ENCODE data around the gene RPL32. TPM values are rescaled to one million over a fixed set of nuclear protein-coding genes. Genes with fewer than 3 reads are reported as not detected.

RPL32 gene
- total and polyA plus RNA-seq, 2 of the 4 experiments (the other 2 are of a cell fraction), result 566 to 1,856 TPM

GRCh38 chr3:12868039-12869034 is 27.0 kb upstream of the RPL32 start:
- TF ChIP-seq USF2 (IDR thresholded peaks at IDR 0.05; ENCODE audit: low read depth, low read length), result no peak
- TF ChIP-seq MXI1 (IDR thresholded peaks at IDR 0.05; ENCODE audit: borderline replicate concordance, low read depth, low read length), result 0 out of 2 replicates have a peak, but pooled peaks have one; percentile 40
- TF ChIP-seq FOS (IDR thresholded peaks at IDR 0.05; ENCODE audit: low read depth, low read length), result no peak
- TF ChIP-seq, protein P1, sequence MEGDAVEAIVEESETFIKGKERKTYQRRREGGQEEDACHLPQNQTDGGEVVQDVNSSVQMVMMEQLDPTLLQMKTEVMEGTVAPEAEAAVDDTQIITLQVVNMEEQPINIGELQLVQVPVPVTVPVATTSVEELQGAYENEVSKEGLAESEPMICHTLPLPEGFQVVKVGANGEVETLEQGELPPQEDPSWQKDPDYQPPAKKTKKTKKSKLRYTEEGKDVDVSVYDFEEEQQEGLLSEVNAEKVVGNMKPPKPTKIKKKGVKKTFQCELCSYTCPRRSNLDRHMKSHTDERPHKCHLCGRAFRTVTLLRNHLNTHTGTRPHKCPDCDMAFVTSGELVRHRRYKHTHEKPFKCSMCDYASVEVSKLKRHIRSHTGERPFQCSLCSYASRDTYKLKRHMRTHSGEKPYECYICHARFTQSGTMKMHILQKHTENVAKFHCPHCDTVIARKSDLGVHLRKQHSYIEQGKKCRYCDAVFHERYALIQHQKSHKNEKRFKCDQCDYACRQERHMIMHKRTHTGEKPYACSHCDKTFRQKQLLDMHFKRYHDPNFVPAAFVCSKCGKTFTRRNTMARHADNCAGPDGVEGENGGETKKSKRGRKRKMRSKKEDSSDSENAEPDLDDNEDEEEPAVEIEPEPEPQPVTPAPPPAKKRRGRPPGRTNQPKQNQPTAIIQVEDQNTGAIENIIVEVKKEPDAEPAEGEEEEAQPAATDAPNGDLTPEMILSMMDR (conservative IDR thresholded peaks at IDR 0.05; ENCODE audit: low read depth, low read length), result peak; percentile 95
- TF ChIP-seq SMC3 (IDR thresholded peaks at IDR 0.05; ENCODE audit: low read depth, low read length), result peak; percentile 80
- peak; percentile 46; the same call in 1 of the 2 replicates for TF ChIP-seq MAFK (IDR thresholded peaks at IDR 0.05; ENCODE audit: low read depth, low read length)
- TF ChIP-seq RAD21 (IDR thresholded peaks at IDR 0.05; ENCODE audit: low read length), result peak; percentile 86
- TF ChIP-seq, protein P2, sequence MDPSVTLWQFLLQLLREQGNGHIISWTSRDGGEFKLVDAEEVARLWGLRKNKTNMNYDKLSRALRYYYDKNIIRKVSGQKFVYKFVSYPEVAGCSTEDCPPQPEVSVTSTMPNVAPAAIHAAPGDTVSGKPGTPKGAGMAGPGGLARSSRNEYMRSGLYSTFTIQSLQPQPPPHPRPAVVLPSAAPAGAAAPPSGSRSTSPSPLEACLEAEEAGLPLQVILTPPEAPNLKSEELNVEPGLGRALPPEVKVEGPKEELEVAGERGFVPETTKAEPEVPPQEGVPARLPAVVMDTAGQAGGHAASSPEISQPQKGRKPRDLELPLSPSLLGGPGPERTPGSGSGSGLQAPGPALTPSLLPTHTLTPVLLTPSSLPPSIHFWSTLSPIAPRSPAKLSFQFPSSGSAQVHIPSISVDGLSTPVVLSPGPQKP (IDR thresholded peaks at IDR 0.05; ENCODE audit: borderline replicate concordance, low read depth, low read length), result no peak
- 0 out of 2 replicates have a peak, but pooled peaks have one; percentile 24 for TF ChIP-seq POLR2A (IDR thresholded peaks at IDR 0.05; ENCODE audit: low read depth, low read length)
- Histone ChIP-seq H3K9me3 (ENCODE audit: control insufficient read depth, insufficient read depth, low read length) (peaks cover 7% of the 10 kb centered on the region), H4K5ac (ENCODE audit: low read depth, low read length) (no peak overlapping the region), H3K18ac (ENCODE audit: low read depth, low read length) (no peak overlapping the region), H3K23ac (ENCODE audit: low read depth, low read length) (no peak overlapping the region), H3K4ac (ENCODE audit: low read depth, low read length) (no peak overlapping the region), H2BK120ac (ENCODE audit: low read depth, low read length) (no peak overlapping the region), H3K14ac (replicated peaks; ENCODE audit: low read depth, low read length) (no peak overlapping the region), H2AK9ac (replicated peaks; ENCODE audit: low read depth, low read length, poor library complexity) (peak overlapping the region; percentile 72), H2AFZ (replicated peaks; ENCODE audit: low read length, poor library complexity) (peak overlapping the region; percentile 85), H2BK20ac (ENCODE audit: low read depth, low read length) (no peak overlapping the region), H2BK15ac (ENCODE audit: low read depth, low read length) (no peak overlapping the region), H3K4me3 (ENCODE audit: insufficient read depth, low read depth, low read length) (no peak overlapping the region), H3K9me1 (ENCODE audit: insufficient read depth, low read length) (no peaks in the 10 kb centered on the region; the same call in 1 of the 2 replicates), H3K4me1 (ENCODE audit: control insufficient read depth, insufficient read depth, low read length) (no peaks in the 10 kb centered on the region; the same call in 1 of the 2 replicates), H2BK5ac (ENCODE audit: low read depth, low read length, poor library complexity, severe bottlenecking) (no peak overlapping the region), H4K20me1 (ENCODE audit: insufficient read depth, low read length) (no peaks in the 10 kb centered on the region), H3K79me1 (ENCODE audit: low read depth in 1 of 2, low read length in 2 of 2) (no peaks in the 10 kb centered on the region), H4K8ac (ENCODE audit: low read depth in 2 of 2, low read length in 2 of 2) (peak overlapping the region in 1 of 2 experiments; percentile 15; a peak in 1 of 4 replicates), H3K9ac (ENCODE audit: low read depth, low read length) (no peak overlapping the region), H2AK5ac (ENCODE audit: low read depth, low read length) (no peak overlapping the region), H3K27ac (ENCODE audit: insufficient read depth, low read length) (no peak overlapping the region), H3K4me2 (ENCODE audit: low read depth, low read length) (no peak overlapping the region; the same call in 1 of the 2 replicates), H3K56ac (ENCODE audit: extremely low read depth, insufficient read depth, low read length) (no peak overlapping the region), H4K91ac (ENCODE audit: insufficient read depth, low read depth, low read length) (no peak overlapping the region), H3K36me3 (ENCODE audit: control insufficient read depth, insufficient read depth, low read length) (no peaks in the 10 kb centered on the region), H3K27me3 (ENCODE audit: control insufficient read depth, insufficient read depth, low read length) (peaks cover 26% of the 10 kb centered on the region)
- CTCF ChIA-PET, result interaction anchor here (1.0 to 1.6 kb wide), 4 partner anchors 10 to 116 kb away, joined by 3 to 4 read pairs (median 4); no protein-coding TSS in a partner anchor
- peak; percentile 98 for ATAC-seq (ENCODE audit: low read depth)
- intact Hi-C loops (cut with micrococcal nuclease), result loop anchor here (1.0 kb wide), 3 partner anchors 24 to 116 kb away; partner anchors contain the start of gene RPL32
- 23% methylated on average over 14 of the region's 45 CpGs; no CpG with 5 or more reads in 1 of the 2 experiments for whole genome bisulfite sequencing, 2 experiments (ENCODE audit: extremely low coverage in 2 of 2, insufficient read length in 1 of 2)
- POLR2A ChIA-PET (ENCODE audit: unreplicated experiment), result no interaction called here
- dilution Hi-C loops (cut with HindIII; ENCODE audit: low sequenced_read_pairs, unreplicated experiment), result no loop called here
- in situ Hi-C loops (cut with MboI; ENCODE audit: low sequenced_read_pairs), result no loop called here
- DNase-seq, result peak; percentile 87
- no TSS peak for BruUV-seq (replicated peaks)
